Omental fat pad (tissue), 4 donors: Measurements from ENCODE around the gene TRIOBP. TPM values are rescaled to one million over a fixed set of nuclear protein-coding genes. Genes with fewer than 3 reads are reported as not detected.

Source experiments
- ATAC-seq: fragments of 150-250 bp; one replicate; pipeline ENCODE4 v1.9.1; 2016; ENCODE audit warnings: mild to moderate bottlenecking, moderate library complexity; ENCODE audit not compliant: low FRiP score
- DNase-seq: peaks from one replicate; pipeline ENCODE4 v3.0.0-alpha.2; 2019; ENCODE audit warnings: low spot score
- total RNA-seq, 4 donors: library from RNA; depleted of rRNA; stranded (reverse); fragments of >200 nt; gene quantifications; one replicate each; pipeline ENCODE4 v1.1.0, GENCODE V29; 2016
- TF ChIP-seq, protein P1 (sequence below), 3 donors: fragments of 450-650 bp; IDR thresholded peaks; one replicate each; pipeline ENCODE4 v1.5.1; 2016 to 2017; ENCODE audit warnings: antibody characterized with exemption in 3 of 3, mild to moderate bottlenecking in 3 of 3, moderate library complexity in 2 of 3

Gene TRIOBP
- total RNA-seq, 4 donors from 2014 or later = 79.2 to 179 (median 82.8) TPM

DNA sequence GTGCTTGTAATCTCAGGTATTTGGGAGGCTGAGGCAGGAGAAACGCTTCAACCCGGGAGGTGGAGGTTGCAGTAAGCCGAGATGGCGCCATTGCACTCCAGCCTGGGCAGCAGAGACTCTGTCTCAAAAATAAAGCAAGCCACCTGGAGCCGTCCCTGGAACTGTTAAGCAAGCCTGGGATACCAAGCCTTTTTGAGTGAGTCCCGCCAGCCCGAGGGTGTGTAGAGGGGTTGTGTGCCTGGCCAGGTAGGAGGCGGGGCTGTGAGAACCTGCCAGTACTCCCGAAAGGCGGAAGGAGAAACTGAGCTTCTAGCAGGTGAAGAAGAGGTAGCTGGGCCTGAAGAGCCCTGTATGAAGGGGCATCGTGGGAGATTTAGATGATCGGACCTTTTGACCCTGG is 52.4 kb downstream of the TRIOBP start:
- DNase-seq (no peak), ATAC-seq (no peak)

DNA sequence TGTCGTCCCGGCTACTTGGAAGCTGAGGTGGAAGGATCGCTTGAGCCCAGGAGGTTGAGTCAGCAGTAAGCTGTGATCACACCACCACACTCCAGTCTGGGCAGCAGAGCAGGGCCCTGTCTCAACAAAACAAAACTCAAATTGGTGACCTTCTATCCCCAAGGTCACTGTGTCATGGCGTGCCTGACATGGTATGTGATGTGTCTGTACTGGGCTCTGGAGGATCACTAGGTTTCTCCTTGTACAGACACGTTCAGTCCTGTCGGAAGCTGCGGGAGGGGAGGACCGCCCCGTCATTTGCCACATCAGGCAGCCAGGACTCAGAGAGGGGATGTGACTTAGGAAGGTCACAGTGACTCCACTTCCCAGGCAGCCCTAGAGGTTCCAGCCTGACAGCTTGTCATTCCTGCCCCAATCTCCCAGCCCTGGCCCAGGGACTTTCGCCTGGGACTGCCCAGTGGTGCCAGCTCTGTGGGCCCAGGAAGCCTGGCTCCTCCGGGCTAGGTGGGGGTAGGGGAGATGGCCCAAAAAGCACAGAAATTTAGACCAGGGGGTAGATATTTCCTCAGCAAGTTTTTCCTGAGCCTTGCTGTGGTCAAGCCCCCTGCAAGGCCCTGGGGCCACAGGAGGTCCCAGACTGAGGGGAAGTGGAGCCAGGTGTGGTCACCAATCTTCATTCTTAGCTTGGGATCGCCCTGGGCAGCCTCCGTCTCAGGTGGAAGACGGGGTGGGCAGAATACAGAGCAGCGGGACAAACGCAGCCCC is 53.2 kb downstream of the TRIOBP start:
- TF ChIP-seq, protein P1, sequence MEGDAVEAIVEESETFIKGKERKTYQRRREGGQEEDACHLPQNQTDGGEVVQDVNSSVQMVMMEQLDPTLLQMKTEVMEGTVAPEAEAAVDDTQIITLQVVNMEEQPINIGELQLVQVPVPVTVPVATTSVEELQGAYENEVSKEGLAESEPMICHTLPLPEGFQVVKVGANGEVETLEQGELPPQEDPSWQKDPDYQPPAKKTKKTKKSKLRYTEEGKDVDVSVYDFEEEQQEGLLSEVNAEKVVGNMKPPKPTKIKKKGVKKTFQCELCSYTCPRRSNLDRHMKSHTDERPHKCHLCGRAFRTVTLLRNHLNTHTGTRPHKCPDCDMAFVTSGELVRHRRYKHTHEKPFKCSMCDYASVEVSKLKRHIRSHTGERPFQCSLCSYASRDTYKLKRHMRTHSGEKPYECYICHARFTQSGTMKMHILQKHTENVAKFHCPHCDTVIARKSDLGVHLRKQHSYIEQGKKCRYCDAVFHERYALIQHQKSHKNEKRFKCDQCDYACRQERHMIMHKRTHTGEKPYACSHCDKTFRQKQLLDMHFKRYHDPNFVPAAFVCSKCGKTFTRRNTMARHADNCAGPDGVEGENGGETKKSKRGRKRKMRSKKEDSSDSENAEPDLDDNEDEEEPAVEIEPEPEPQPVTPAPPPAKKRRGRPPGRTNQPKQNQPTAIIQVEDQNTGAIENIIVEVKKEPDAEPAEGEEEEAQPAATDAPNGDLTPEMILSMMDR (IDR thresholded peaks at IDR 0.05) = no peak
- no peak for ATAC-seq

More for the DNA sequence above, 52.4 kb downstream of the TRIOBP start:
- TF ChIP-seq, protein P1 (IDR thresholded peaks at IDR 0.05) = no peak

DNA sequence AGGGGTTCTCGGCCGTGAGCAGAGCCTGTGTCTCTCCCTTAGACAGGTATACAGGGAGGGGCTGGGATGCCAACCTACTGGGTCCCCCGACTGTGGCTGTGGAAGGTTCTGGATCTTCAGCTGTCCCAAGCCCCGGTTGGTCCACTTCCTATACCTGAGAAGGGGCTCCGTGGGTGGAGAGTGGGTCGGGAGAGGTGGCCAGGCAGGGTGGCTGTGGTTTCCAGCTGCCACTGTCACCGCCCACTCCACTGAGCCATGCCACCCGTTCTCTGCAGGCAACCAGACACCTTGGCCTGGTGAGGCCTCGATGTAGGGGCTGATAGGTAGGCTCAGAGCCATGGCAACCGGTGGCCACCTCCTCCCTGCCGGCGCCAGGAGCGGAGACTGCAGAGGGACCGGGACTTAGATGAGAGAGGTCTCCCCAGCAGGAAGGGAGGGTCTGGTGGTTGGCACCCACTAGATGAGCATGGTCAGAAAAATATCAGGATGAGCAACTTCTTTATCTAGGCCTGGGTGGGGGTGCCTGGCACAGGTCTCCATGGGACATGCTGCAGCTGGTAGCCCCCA is 53.8 kb downstream of the TRIOBP start:
- ATAC-seq (no peak), DNase-seq (no peak)
- TF ChIP-seq, protein P1 (IDR thresholded peaks at IDR 0.05) = no peak

More for the DNA sequence above, 53.2 kb downstream of the TRIOBP start:
- DNase-seq = no peak

DNA sequence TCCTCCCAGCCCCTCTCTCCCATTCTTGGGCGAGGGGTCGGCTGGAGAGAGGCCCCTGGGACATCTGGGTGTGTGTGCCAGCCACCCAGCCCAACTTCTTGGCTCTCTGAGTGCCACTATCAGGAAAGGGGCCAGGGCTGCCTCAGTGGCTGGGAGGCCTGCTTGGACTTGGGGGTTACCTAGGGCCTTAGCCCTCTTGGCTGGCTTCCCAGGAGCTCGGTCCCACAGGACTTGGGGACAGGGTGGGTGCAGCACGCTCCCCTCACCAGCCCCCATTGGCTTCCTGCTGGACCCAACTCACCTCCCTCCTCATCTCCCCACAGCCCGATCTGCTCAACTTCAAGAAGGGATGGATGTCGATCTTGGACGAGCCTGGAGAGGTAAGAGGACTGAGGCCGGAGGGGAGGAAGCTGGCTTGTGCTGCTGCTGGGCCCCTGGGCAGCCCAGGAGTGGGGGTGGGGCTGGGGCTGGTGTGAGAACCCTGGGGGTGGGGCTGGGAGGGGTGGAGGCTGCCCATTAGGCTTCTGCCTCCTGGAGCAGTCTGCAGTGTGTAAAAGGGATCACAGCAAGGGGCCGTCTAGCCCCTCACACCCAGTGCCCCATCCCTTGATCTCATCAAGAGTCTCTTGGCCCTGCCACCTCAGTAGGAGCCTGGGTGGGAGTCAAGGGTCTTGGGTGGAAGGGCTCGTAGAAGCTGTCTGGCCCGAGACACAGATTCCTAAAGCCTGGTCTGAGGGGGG is 54.8 kb downstream of the TRIOBP start:
- ATAC-seq = no peak
- TF ChIP-seq, protein P1 (IDR thresholded peaks at IDR 0.05) = no peak
- no peak for DNase-seq

DNA sequence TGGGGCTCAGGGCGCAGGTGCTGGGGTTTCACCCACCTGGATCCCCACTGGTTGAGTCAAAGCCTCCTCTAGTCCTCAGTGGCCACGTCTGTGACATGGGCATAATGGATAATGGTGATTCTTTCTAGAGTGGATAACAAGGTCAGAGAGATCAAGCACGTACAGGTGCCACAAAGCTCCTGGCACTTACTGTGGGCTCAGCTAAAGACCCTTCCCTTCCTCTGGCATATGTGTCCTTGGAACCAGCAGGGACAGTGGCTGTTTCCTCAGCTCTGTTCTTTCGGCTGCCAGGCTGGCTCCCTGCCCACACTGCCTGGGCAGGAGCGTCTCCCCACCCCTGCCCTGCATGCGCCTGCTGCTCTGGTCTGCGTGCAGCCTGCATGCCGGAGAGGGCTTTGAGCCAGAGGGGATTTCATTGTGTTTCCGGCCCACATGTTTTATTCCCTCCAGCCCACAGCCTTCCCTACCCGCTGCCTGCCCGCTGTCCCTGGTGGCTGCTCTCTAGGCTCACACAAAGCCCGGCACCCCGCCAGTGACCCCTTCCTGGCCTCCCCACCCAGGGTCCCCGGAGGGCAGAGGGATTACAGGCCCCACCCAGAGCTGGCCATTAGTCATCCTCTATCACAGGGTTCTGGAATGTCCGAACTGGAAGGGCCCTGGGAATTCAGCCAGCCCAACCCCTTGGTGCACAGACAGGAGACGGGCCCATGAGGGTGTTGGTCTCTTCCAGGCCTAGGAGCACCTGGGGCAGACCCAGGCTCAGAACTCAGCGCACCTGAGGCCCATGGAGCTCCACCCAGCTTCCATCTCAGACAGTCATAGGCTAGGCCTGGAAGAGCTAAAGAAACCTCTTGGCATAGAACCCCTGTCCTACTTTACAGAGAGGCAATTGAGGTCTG is 55.6 kb downstream of the TRIOBP start:
- peak; percentile 77 for DNase-seq
- peak; percentile 80 for ATAC-seq
- TF ChIP-seq, protein P1 (IDR thresholded peaks at IDR 0.05) = no peak

DNA sequence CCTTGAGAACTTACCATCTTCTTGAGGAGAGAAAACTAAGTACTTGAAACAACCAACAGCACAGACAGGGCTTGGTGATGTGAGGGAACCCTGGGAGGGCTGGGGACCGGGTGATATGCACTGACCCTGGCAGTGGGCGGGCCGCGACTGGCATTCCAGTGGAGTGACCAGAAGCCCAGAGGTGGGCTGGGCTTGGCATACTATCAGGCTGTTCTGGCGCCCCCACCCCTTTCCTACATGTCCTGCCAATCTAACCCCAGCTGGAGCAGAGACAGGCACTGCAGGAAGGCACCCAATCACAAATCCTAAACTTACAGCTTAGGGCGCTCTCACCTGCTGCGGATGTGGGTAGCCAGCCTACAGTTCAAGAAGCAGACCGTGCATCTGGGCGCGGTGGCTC is 56.9 kb downstream of the TRIOBP start:
- TF ChIP-seq, protein P1 (IDR thresholded peaks at IDR 0.05) = no peak
- no peak for DNase-seq
- no peak for ATAC-seq
